Stimulated activated CD8-positive, alpha-beta memory T cell treated with anti-CD3 and anti-CD28 coated beads, Interleukin-15, amount 100 ng/mL, for 24 hours (primary cell): ENCODE data around the gene ST6GALNAC3.
"Not testable (repeated sequence)": the region's sequence is repeated elsewhere in the genome, so short reads cannot be mapped to it uniquely, and the experiment has no call there.

Experiments
- DNase-seq: peaks from one replicate; pipeline ENCODE4 v3.0.0-alpha.2; 2020; ENCODE audit warnings: low read depth

ST6GALNAC3 gene

DNA sequence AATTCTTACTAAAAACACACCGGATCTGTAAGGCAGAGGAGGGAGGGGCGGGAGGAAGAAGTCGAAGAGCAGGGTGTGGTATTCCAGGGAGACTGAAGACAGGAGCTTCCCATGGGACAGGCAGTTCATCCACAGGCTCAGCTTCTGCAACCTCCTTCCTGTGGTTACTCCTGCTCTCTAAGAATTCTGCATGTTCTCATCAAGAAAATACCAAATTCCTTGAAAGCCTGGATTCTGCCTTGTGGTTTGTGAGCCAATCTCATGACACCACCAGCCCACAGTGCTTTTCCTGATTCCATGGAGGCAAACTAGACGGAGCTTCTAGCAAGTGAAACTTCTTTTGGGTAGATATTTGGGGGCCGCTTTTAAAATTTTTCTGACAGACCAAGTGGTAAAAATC, 1.1 kb upstream of the ST6GALNAC3 start:
- no peak for DNase-seq

GRCh38 chr1:76075188-76075489, 593 bp downstream of the ST6GALNAC3 start:
- no peak for DNase-seq

DNA sequence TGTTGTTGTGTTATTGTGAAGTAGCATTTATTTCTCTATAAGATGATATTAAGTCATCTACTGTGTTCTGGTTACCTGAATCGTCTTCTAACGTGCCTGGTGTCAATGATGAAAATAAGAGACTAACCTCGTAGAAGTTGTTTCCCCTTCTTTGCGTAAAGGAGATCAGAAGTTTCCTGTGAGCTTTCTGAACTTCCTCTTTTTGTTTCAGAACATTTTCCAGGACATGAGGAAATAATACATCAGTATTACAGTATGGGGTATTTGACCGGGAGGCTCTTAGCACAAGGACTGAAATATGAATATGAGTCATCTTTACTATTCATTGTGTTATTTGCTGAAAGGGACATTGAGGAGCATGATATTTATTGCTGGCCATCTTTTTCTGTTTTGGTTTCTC, 1.3 kb downstream of the ST6GALNAC3 start:
- no peak for DNase-seq

GRCh38 chr1:76079475-76080227, 5.1 kb downstream of the ST6GALNAC3 start:
- DNase-seq: no peak

- no peak for DNase-seq
These were observed 6.1 kb downstream of the ST6GALNAC3 start for GRCh38 chr1:76080552-76081079.

DNA sequence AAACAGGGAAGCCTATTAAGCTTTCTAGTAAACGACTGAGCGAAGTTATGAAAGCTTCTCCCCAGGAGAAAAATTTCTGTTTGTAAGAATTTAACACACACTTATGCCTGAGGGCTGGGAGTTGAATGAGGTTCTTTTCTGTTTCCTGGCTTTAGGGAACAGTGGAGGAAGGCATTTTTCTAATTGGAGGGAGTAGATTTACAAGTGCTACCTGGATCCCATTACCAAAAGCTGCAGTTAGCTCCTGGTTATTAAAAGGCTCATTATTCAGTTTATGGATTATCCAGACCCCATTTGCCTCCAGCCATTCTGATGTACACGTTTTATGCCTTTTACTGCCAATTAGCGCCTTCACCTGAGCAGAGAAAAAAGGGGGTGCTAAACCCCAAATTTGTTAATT, 7.5 kb downstream of the ST6GALNAC3 start:
- DNase-seq: no peak

DNA sequence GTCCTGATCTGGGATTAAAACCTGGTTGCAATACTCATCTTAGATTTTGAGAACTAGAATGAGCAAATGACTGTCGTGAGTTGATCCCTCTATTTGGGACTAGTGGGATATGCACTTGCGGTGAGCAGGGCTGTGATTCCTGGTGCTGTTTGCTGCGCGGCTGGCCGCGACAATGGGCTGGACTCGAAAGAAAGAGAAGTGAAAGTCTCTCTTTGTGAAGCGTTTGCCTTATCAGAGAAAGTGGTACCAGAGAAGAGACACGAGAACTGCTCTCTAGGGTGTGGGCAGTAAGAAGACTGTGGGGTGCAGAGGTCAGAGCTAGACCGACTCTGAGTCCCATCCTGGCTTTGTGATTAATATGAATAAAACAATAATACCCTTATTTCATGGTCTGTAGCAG, 8.6 kb downstream of the ST6GALNAC3 start:
- DNase-seq: no peak

DNA sequence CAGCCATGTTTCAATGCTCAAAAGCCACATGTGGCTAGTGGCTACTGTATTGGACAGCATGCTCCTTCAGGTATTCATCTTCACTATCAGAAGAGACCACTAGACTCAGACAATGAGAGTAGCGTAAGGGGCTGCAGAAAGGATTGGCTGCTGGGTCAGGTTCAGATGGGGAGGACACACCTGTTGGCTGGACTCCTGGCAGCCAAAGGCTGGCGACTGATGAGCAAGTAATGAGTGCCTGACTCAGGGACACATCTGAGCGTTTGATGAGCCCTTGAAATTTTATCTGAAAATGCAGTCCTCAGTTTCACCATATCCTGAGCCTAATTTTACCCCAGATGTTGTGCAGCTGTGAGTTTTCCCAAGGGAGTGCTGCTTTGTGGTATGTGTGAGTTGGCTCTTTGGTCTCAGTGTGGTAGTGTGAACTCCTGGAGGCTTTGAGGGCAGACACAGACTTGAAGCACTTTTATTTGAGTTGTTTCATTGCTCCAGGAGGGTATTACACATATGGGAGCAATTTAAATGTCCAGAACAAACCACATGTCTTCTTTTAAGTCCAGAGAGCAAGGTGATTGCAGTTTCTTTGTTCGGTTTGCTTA, 9.6 kb downstream of the ST6GALNAC3 start:
- DNase-seq: no peak

- DNase-seq: no peak
These were observed 10.1 kb downstream of the ST6GALNAC3 start for GRCh38 chr1:76084685-76085084.

- DNase-seq: no peak
These were observed 11.6 kb downstream of the ST6GALNAC3 start for GRCh38 chr1:76086109-76086508.

- DNase-seq: no peak
These were observed 12.1 kb downstream of the ST6GALNAC3 start for GRCh38 chr1:76086597-76086996.

DNA sequence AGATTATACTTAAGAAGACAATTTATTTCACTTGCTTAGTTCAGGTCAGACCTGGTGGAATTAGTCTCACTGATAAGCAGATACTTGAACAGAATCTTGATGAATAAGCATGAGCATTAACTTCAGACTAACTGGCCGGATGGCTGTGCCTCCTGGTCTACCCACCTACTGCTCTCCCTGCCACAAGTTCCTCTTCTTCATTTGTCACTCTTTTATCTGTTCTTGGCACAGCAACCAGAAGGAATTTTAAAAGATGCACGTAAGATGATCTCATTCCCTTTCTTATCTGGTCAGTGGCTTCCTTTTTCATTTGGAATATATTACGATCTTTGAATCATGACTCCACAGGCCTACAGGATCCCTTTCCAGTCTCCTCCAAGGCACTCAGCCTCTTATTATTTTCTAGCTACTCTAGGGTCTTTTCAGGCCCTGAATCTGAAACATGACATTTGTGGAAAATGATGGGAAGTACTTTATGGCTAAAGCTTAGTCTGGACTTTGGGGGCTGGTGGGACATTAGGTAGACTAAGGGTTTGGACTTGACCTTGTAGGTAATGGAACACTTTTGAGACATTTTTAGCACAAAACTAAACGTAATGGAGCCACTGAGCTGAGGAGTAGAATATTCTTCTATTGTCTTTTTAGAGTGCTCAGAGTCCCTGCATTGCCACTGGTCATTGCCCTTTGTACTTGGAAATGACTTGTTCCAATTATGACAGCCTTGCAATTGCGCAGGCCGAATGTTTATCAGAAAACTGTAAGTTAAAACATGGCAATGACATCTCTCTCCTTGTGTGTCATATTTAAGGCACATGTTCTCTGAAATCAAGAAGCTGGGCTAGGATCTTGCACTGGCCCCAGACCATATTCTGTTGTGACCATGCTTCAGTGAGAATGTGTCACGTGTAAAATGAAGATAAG, 16.0 kb downstream of the ST6GALNAC3 start:
- no peak for DNase-seq

GRCh38 chr1:76092812-76093211, 18.3 kb downstream of the ST6GALNAC3 start:
- DNase-seq: no peak

GRCh38 chr1:76093522-76094312, 19.2 kb downstream of the ST6GALNAC3 start:
- no peak for DNase-seq

DNA sequence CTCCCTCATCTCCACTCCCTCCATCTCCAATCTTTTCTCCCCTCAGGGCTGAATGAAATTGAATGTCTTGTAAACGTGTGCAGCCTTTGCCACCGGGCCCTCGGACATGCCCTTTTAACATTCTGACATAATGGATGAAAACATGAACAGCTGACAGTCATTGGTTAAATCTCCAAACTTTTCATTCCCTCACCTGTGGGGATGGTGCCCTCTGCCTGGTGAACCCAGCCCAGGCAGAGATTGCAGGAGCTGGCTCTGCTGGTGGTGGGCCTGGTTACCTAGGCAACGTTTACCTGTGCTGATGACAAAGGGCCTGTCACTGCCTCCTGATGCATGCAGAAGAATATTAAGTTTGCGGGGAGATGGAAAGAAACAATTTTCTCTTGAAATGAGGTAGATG, 21.3 kb downstream of the ST6GALNAC3 start:
- DNase-seq: no peak

DNA sequence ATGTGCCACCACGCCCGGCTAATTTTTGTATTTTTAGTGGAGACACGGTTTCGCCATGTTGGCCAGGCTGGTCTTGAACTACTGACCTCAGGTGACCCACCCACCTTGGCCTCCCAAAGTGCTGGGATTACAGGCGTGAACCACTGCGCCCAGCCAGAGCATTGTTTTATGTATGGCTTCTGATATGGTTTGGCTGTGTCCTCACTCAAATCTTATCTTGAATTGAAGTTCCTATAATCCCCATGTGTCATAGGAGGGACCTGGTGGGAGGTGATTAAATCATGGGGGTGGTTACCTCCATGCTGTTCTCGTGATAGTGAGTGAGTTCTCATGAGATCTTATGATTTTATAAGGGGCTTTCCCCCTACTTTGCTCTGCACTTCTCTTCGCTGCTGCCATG, 22.5 kb downstream of the ST6GALNAC3 start:
- DNase-seq: not testable (repeated sequence)

DNA sequence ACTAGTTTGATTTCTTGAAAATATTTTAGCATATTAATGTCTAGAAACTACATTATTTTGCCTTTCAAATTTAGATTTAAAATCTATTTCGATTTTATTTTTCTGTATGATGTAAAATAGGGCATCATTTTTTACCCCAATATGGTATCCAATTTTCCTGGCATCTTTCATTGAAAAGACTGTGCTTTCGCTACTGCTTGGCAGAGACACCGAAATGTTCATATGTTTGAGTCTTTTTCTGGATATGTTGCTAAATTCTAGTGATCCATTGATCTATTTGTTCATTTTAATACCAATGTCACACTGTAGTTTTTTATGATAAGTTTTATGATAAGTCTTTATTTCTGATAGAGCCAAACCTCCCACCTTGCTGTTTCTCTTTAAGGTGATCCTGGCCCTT, 24.3 kb downstream of the ST6GALNAC3 start:
- no peak for DNase-seq

GRCh38 chr1:76101548-76101947, 27.0 kb downstream of the ST6GALNAC3 start:
- DNase-seq: no peak

DNA sequence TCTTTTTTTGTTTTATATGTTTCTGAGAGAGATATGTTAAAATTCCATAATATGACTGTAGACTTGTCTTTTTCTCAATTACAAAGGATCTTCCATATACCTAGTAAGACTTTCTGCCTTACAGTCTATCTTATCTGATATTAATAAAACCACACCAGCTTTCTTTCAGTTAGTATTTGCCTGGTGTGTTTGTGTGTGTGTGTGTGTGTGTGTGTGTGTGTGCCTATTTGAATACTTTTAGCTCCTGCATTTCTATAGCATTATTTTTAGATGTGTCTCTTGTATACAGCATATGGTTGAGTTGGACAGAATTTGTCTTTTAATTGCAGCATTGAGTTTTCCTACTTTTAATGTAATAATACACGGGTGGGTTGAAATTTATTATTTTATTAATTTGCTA, 27.5 kb downstream of the ST6GALNAC3 start:
- no peak for DNase-seq

DNA sequence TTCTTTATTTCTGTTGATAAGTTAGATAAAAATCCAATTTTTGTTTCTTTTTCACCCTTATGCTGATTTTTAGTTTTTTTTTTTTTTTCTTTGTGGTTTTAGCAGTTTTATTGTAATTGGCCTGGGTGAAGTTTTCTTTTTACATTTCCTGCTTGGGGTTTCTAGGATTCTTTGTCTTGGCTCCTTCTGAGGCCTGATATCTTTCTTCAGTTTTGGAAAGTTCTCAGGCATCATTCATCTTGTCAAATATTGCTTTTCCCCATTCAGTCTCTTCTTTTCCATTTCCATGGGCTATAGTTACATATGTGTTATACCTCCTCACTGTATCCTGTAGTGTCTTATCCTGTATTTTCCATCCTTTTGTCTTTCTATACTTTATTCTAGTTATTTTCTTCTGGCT, 28.5 kb downstream of the ST6GALNAC3 start:
- no peak for DNase-seq

- DNase-seq: no peak
These were observed 30.8 kb downstream of the ST6GALNAC3 start for GRCh38 chr1:76105372-76105771.

- no peak for DNase-seq
These were observed 31.7 kb downstream of the ST6GALNAC3 start for GRCh38 chr1:76106251-76106650.
